ENCODE results near the gene CDC123. TPM values are rescaled to one million over a fixed set of nuclear protein-coding genes. Genes with fewer than 3 reads are reported as not detected.

Gene CDC123
- total and polyA plus RNA-seq, 9 donors, result 22.1 to 59.1 (median 35.8) TPM

- Histone ChIP-seq H3K9me3 (no peaks in the 10 kb centered on the region), H3K36me3 (no peaks in the 10 kb centered on the region), H3K27me3 (no peaks in the 10 kb centered on the region), H3K4me3 (no peak overlapping the region), H3K4me1 (ENCODE audit: insufficient read depth) (no peaks in the 10 kb centered on the region), H3K27ac (no peak overlapping the region)
- intact Hi-C loops (cut with DNase I), result no loop called here
- 88 to 91% (median 90%) methylated on average over 3 of the region's 3 CpGs for WGBS, 3 donors
- no peak for DNase-seq
- TF ChIP-seq EP300 (IDR thresholded peaks at IDR 0.05) (no peak), POLR2A (IDR thresholded peaks at IDR 0.05) (no peak), CTCF (IDR thresholded peaks at IDR 0.05) (no peak)
These were observed 9.1 kb downstream of the CDC123 start for GRCh38 chr10:12205082-12205481.

GRCh38 chr10:12207114-12207513, 11.1 kb downstream of the CDC123 start:
- no peak for DNase-seq
- no peak overlapping the region for H3K27ac ChIP-seq
- TF ChIP-seq POLR2A (IDR thresholded peaks at IDR 0.05), result no peak
- no peak overlapping the region for H3K4me3 ChIP-seq
- H3K4me1 ChIP-seq (ENCODE audit: insufficient read depth), result no peaks in the 10 kb centered on the region
- H3K27me3 ChIP-seq, result no peaks in the 10 kb centered on the region
- intact Hi-C loops (cut with DNase I), result no loop called here
- no peaks in the 10 kb centered on the region for H3K9me3 ChIP-seq
- WGBS, 3 donors, result 85 to 88% (median 87%) methylated on average over 3 of the region's 3 CpGs
- H3K36me3 ChIP-seq, result no peaks in the 10 kb centered on the region

GRCh38 chr10:12208460-12208859, 12.5 kb downstream of the CDC123 start:
- Histone ChIP-seq H3K9me3 (no peaks in the 10 kb centered on the region), H3K27ac (no peak overlapping the region), H3K4me1 (ENCODE audit: insufficient read depth) (no peaks in the 10 kb centered on the region), H3K27me3 (no peaks in the 10 kb centered on the region), H3K4me3 (no peak overlapping the region), H3K36me3 (no peaks in the 10 kb centered on the region)
- WGBS, 3 donors, result 94 to 96% (median 95%) methylated on average over 5 of the region's 5 CpGs
- no peak for DNase-seq
- intact Hi-C loops (cut with DNase I), result no loop called here
- TF ChIP-seq CTCF (IDR thresholded peaks at IDR 0.05), result no peak

GRCh38 chr10:12212454-12212853, 16.5 kb downstream of the CDC123 start:
- TF ChIP-seq EP300 (IDR thresholded peaks at IDR 0.05) (no peak), CTCF (IDR thresholded peaks at IDR 0.05) (no peak), POLR2A (IDR thresholded peaks at IDR 0.05) (no peak)
- DNase-seq, result no peak

GRCh38 chr10:12213621-12214020, 17.6 kb downstream of the CDC123 start:
- intact Hi-C loops (cut with DNase I), result no loop called here
- DNase-seq, result no peak
- no peak for TF ChIP-seq EP300 (IDR thresholded peaks at IDR 0.05)
- TF ChIP-seq CTCF (IDR thresholded peaks at IDR 0.05), result no peak
- TF ChIP-seq POLR2A (IDR thresholded peaks at IDR 0.05), result no peak
- Histone ChIP-seq H3K36me3 (no peaks in the 10 kb centered on the region), H3K27me3 (no peaks in the 10 kb centered on the region), H3K4me1 (ENCODE audit: insufficient read depth) (no peaks in the 10 kb centered on the region), H3K4me3 (no peak overlapping the region), H3K9me3 (no peaks in the 10 kb centered on the region), H3K27ac (no peak overlapping the region)
- WGBS, 3 donors, result 69 to 77% (median 72%) methylated on average over 3 of the region's 3 CpGs

More at GRCh38 chr10:12212454-12212853, 16.5 kb downstream of the CDC123 start:
- no peaks in the 10 kb centered on the region for H3K9me3 ChIP-seq
- whole genome bisulfite sequencing, 3 donors, result 94 to 95% (median 94%) methylated on average over 3 of the region's 3 CpGs
- intact Hi-C loops (cut with DNase I), result no loop called here
- H3K27ac ChIP-seq, result no peak overlapping the region
- no peaks in the 10 kb centered on the region for H3K27me3 ChIP-seq
- H3K4me3 ChIP-seq, result no peak overlapping the region
- no peaks in the 10 kb centered on the region for H3K36me3 ChIP-seq
- no peaks in the 10 kb centered on the region for H3K4me1 ChIP-seq (ENCODE audit: insufficient read depth)

Data from ovary (tissue), 9 donors.